ENCODE measurements around the gene CTSA. TPM values are rescaled to one million over a fixed set of nuclear protein-coding genes. Genes with fewer than 3 reads are reported as not detected.

The CTSA gene
- total and polyA plus RNA-seq, 2 experiments from 2014 or later: 39.9 to 63.9 TPM

DNA sequence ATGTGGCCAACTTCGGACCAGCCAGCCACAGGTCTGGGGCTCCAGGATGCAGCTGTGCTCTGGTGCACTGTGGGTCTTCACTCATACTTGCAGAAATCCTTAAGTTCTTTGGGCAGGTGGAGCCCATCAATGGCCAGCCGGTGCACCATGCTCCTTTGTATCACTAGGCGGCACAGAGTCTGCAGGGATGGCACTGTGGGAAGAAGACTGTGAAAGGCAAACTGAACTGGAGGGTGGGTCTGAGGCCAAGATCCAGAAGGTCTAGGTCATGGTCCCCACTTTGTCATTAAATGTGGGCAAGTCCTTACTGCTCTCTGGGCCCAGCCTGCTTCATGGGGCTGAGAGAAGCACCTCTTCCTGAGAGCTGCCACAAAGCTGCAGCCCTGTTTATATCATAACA, 2.5 kb upstream of the CTSA start:
- H3K4me1 Mint-ChIP-seq: peaks cover 14% of the 10 kb centered on the region; the same call in 2 of the 3 replicates
- no peaks in the 10 kb centered on the region for H3K27me3 ChIP-seq (ENCODE audit: insufficient read depth)
- H3F3A ChIP-seq (replicated peaks; ENCODE audit: low read depth): no peaks in the 10 kb centered on the region

More for the DNA sequence above, 2.5 kb upstream of the CTSA start:
- H3K4me3 Mint-ChIP-seq: no peak overlapping the region
- Histone ChIP-seq H2AFZ (no peak overlapping the region), H4K20me1 (replicated peaks; ENCODE audit: insufficient read depth) (no peaks in the 10 kb centered on the region; the same call in 1 of the 2 replicates), H3K4me3 (no peak overlapping the region), H3K79me2 (replicated peaks; ENCODE audit: insufficient read depth) (0 out of 2 replicates have a peak, but pooled peaks cover 5% of the 10 kb centered on the region), H3K9me2 (ENCODE audit: insufficient read depth) (no peaks in the 10 kb centered on the region), H3K27ac (ENCODE audit: low read depth) (no peak overlapping the region), H3K4me1 (ENCODE audit: insufficient read depth) (peaks cover 3% of the 10 kb centered on the region; the same call in 1 of the 2 replicates), H3K36me3 (ENCODE audit: insufficient read depth) (peaks cover 3% of the 10 kb centered on the region; the same call in 1 of the 2 replicates), H3K4me2 (no peak overlapping the region)
- H3K36me3 Mint-ChIP-seq (ENCODE audit: low read depth): peaks cover 19% of the 10 kb centered on the region
- H3K9me3 Mint-ChIP-seq: peaks cover 3% of the 10 kb centered on the region; the same call in 1 of the 3 replicates
- no peak for DNase-seq (ENCODE audit: low spot score)
- peaks cover 15% of the 10 kb centered on the region for H3K27me3 Mint-ChIP-seq (ENCODE audit: insufficient read depth, low read depth, poor library complexity)
- no peak overlapping the region for H3K27ac Mint-ChIP-seq
- no peak for ATAC-seq
- TF ChIP-seq, protein P1, sequence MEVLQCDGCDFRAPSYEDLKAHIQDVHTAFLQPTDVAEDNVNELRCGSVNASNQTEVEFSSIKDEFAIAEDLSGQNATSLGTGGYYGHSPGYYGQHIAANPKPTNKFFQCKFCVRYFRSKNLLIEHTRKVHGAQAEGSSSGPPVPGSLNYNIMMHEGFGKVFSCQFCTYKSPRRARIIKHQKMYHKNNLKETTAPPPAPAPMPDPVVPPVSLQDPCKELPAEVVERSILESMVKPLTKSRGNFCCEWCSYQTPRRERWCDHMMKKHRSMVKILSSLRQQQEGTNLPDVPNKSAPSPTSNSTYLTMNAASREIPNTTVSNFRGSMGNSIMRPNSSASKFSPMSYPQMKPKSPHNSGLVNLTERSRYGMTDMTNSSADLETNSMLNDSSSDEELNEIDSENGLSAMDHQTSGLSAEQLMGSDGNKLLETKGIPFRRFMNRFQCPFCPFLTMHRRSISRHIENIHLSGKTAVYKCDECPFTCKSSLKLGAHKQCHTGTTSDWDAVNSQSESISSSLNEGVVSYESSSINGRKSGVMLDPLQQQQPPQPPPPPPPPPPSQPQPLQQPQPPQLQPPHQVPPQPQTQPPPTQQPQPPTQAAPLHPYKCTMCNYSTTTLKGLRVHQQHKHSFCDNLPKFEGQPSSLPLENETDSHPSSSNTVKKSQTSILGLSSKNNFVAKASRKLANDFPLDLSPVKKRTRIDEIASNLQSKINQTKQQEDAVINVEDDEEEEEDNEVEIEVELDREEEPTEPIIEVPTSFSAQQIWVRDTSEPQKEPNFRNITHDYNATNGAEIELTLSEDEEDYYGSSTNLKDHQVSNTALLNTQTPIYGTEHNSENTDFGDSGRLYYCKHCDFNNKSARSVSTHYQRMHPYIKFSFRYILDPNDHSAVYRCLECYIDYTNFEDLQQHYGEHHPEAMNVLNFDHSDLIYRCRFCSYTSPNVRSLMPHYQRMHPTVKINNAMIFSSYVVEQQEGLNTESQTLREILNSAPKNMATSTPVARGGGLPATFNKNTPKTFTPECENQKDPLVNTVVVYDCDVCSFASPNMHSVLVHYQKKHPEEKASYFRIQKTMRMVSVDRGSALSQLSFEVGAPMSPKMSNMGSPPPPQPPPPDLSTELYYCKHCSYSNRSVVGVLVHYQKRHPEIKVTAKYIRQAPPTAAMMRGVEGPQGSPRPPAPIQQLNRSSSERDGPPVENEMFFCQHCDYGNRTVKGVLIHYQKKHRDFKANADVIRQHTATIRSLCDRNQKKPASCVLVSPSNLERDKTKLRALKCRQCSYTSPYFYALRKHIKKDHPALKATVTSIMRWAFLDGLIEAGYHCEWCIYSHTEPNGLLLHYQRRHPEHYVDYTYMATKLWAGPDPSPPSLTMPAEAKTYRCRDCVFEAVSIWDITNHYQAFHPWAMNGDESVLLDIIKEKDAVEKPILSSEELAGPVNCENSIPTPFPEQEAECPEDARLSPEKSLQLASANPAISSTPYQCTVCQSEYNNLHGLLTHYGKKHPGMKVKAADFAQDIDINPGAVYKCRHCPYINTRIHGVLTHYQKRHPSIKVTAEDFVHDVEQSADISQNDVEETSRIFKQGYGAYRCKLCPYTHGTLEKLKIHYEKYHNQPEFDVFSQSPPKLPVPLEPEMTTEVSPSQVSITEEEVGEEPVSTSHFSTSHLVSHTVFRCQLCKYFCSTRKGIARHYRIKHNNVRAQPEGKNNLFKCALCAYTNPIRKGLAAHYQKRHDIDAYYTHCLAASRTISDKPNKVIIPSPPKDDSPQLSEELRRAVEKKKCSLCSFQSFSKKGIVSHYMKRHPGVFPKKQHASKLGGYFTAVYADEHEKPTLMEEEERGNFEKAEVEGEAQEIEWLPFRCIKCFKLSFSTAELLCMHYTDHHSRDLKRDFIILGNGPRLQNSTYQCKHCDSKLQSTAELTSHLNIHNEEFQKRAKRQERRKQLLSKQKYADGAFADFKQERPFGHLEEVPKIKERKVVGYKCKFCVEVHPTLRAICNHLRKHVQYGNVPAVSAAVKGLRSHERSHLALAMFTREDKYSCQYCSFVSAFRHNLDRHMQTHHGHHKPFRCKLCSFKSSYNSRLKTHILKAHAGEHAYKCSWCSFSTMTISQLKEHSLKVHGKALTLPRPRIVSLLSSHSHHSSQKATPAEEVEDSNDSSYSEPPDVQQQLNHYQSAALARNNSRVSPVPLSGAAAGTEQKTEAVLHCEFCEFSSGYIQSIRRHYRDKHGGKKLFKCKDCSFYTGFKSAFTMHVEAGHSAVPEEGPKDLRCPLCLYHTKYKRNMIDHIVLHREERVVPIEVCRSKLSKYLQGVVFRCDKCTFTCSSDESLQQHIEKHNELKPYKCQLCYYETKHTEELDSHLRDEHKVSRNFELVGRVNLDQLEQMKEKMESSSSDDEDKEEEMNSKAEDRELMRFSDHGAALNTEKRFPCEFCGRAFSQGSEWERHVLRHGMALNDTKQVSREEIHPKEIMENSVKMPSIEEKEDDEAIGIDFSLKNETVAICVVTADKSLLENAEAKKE (CRISPR knock-in tag; IDR thresholded peaks at IDR 0.05): no peak
- TF ChIP-seq EZH2 (IDR thresholded peaks at IDR 0.05; ENCODE audit: low read depth, unreplicated experiment) (no peak), STAT1 (IDR thresholded peaks at IDR 0.05; ENCODE audit: unreplicated experiment) (no peak), EZH2phosphoT487 (IDR thresholded peaks at IDR 0.05; ENCODE audit: unreplicated experiment) (no peak), CREB1 (CRISPR knock-in tag; IDR thresholded peaks at IDR 0.05; ENCODE audit: low read depth) (no peak), NANOG (IDR thresholded peaks at IDR 0.05; ENCODE audit: borderline replicate concordance) (no peak), POLR2AphosphoS5 (IDR thresholded peaks at IDR 0.05; ENCODE audit: low read depth) (no peak), ZNF114 (CRISPR knock-in tag; IDR thresholded peaks at IDR 0.05) (no peak)
- TF ChIP-seq, protein P2, sequence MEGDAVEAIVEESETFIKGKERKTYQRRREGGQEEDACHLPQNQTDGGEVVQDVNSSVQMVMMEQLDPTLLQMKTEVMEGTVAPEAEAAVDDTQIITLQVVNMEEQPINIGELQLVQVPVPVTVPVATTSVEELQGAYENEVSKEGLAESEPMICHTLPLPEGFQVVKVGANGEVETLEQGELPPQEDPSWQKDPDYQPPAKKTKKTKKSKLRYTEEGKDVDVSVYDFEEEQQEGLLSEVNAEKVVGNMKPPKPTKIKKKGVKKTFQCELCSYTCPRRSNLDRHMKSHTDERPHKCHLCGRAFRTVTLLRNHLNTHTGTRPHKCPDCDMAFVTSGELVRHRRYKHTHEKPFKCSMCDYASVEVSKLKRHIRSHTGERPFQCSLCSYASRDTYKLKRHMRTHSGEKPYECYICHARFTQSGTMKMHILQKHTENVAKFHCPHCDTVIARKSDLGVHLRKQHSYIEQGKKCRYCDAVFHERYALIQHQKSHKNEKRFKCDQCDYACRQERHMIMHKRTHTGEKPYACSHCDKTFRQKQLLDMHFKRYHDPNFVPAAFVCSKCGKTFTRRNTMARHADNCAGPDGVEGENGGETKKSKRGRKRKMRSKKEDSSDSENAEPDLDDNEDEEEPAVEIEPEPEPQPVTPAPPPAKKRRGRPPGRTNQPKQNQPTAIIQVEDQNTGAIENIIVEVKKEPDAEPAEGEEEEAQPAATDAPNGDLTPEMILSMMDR (conservative IDR thresholded peaks at IDR 0.05; ENCODE audit: low read depth in 2 of 2): no peak
- TF ChIP-seq, protein P3, sequence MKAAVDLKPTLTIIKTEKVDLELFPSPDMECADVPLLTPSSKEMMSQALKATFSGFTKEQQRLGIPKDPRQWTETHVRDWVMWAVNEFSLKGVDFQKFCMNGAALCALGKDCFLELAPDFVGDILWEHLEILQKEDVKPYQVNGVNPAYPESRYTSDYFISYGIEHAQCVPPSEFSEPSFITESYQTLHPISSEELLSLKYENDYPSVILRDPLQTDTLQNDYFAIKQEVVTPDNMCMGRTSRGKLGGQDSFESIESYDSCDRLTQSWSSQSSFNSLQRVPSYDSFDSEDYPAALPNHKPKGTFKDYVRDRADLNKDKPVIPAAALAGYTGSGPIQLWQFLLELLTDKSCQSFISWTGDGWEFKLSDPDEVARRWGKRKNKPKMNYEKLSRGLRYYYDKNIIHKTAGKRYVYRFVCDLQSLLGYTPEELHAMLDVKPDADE (IDR thresholded peaks at IDR 0.05): no peak
- TF ChIP-seq, protein P4, sequence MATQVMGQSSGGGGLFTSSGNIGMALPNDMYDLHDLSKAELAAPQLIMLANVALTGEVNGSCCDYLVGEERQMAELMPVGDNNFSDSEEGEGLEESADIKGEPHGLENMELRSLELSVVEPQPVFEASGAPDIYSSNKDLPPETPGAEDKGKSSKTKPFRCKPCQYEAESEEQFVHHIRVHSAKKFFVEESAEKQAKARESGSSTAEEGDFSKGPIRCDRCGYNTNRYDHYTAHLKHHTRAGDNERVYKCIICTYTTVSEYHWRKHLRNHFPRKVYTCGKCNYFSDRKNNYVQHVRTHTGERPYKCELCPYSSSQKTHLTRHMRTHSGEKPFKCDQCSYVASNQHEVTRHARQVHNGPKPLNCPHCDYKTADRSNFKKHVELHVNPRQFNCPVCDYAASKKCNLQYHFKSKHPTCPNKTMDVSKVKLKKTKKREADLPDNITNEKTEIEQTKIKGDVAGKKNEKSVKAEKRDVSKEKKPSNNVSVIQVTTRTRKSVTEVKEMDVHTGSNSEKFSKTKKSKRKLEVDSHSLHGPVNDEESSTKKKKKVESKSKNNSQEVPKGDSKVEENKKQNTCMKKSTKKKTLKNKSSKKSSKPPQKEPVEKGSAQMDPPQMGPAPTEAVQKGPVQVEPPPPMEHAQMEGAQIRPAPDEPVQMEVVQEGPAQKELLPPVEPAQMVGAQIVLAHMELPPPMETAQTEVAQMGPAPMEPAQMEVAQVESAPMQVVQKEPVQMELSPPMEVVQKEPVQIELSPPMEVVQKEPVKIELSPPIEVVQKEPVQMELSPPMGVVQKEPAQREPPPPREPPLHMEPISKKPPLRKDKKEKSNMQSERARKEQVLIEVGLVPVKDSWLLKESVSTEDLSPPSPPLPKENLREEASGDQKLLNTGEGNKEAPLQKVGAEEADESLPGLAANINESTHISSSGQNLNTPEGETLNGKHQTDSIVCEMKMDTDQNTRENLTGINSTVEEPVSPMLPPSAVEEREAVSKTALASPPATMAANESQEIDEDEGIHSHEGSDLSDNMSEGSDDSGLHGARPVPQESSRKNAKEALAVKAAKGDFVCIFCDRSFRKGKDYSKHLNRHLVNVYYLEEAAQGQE (IDR thresholded peaks at IDR 0.05; ENCODE audit: unreplicated experiment): no peak

Measured in GM23338 (cell line).